Natural killer cell (primary cell): ENCODE measurements around the gene OR10H5. TPM values are rescaled to one million over a fixed set of nuclear protein-coding genes. Genes with fewer than 3 reads are reported as not detected.

Experiments
- ATAC-seq, 3 donors: fragments of 150-1000 bp in 2 of 3; fragments of 200-7000 bp in 1 of 3; cut with Tn5 transposase; 1 replicate in 1 of 3; 2 replicates in 2 of 3; pipeline ENCODE4 v1.10.0; 2021; ENCODE audit warnings: mild to moderate bottlenecking in 2 of 3, moderate library complexity in 2 of 3
- DNase-seq, 2 donors: peaks; one replicate each; pipeline versions ENCODE4 v3.0.0 to v3.0.0-alpha.2; 2013 to 2021; ENCODE audit warnings: mixed read lengths in 1 of 2
- H3K27ac ChIP-seq: one replicate; pipeline ENCODE4 v1.5.1; 2013; ENCODE audit warnings: mild to moderate bottlenecking, low read length
- H3K27me3 ChIP-seq: one replicate; pipeline ENCODE4 v1.6.1; 2013; ENCODE audit warnings: low read length; ENCODE audit not compliant: control insufficient read depth, insufficient read depth
- H3K36me3 ChIP-seq: one replicate; pipeline ENCODE4 v1.6.1; 2013; ENCODE audit warnings: low read length; ENCODE audit not compliant: control insufficient read depth, insufficient read depth
- H3K4me1 ChIP-seq: one replicate; pipeline ENCODE4 v1.6.1; 2013; ENCODE audit warnings: low read length; ENCODE audit not compliant: control insufficient read depth, insufficient read depth
- H3K4me3 ChIP-seq: one replicate; pipeline ENCODE4 v1.5.1; 2013; ENCODE audit warnings: low read length
- H3K9me3 ChIP-seq: one replicate; pipeline ENCODE4 v1.6.1; 2013; ENCODE audit warnings: low read length; ENCODE audit not compliant: control insufficient read depth, insufficient read depth
- H3K27ac Mint-ChIP-seq, 2 donors: one replicate each; pipeline ENCODE4 v1.8.0; 2022; ENCODE audit warnings: mild to moderate bottlenecking in 2 of 2, mixed read lengths in 2 of 2, moderate library complexity in 1 of 2
- H3K27me3 Mint-ChIP-seq, 2 donors: one replicate each; pipeline ENCODE4 v1.8.0; 2022; ENCODE audit warnings: low read depth in 2 of 2, mixed read lengths in 2 of 2
- H3K36me3 Mint-ChIP-seq: one replicate; pipeline ENCODE4 v1.8.0; 2022; ENCODE audit warnings: mixed read lengths
- H3K4me1 Mint-ChIP-seq, 2 donors: one replicate each; pipeline ENCODE4 v1.8.0; 2022; ENCODE audit warnings: mixed read lengths in 2 of 2
- H3K4me3 Mint-ChIP-seq: one replicate; pipeline ENCODE4 v1.8.0; 2022; ENCODE audit warnings: mild to moderate bottlenecking, moderate library complexity, mixed read lengths
- H3K9me3 Mint-ChIP-seq, 2 donors: one replicate each; pipeline ENCODE4 v1.8.0; 2022; ENCODE audit warnings: mixed read lengths in 2 of 2
- CTCF ChIP-seq: fragments of 200-600 bp; IDR thresholded peaks from one replicate; pipeline ENCODE4 v1.8.0; 2022; ENCODE audit warnings: antibody characterized with exemption
- WGBS: methylation state at CpG from one replicate; pipeline ENCODE4 v1.1.7; 2013; ENCODE audit warnings: missing lambda C conversion rate; ENCODE audit not compliant: insufficient coverage; 5-methylcytosine and 5-hydroxymethylcytosine counted together
- intact Hi-C: fragments of 100-400 bp; cut with micrococcal nuclease; formaldehyde crosslinking; loops from one replicate; pipeline ENCODE4 v1.14.2; 2022
- total RNA-seq, 4 donors: library from RNA; stranded (reverse); fragments of 120-200 nt in 1 of 4; gene quantifications; one replicate each; pipeline versions ENCODE4 v1.2.3 to v1.2.4, GENCODE V29; 2013 to 2022

Gene OR10H5
- total RNA-seq: not detected
- total RNA-seq (2013): not detected

GRCh38 chr19:15787611-15788155 lies at the start of gene OR10H5:
OR10H5 (plus strand) TSS chr19:15787661; CDS start chr19:15794049, 6,388 bp downstream.
- Histone ChIP-seq H3K9me3 (no peaks in the 10 kb centered on the region), H3K4me1 (no peaks in the 10 kb centered on the region), H3K36me3 (no peaks in the 10 kb centered on the region), H3K27me3 (no peaks in the 10 kb centered on the region), H3K4me3 (no peak within 1 kb of the TSS), H3K27ac (no peak within 1 kb of the TSS)
- no peaks in the 10 kb centered on the region for H3K36me3 Mint-ChIP-seq
- H3K9me3 Mint-ChIP-seq: no peaks in the 10 kb centered on the region
- peaks cover 7 to 12% of the 10 kb centered on the region in 2 donors for H3K27me3 Mint-ChIP-seq
- intact Hi-C loops: no loop called here
- H3K4me3 Mint-ChIP-seq: no peak within 1 kb of the TSS
- H3K4me1 Mint-ChIP-seq: peaks cover 6% of the 10 kb centered on the region in 2 donors
- no peak within 1 kb of the TSS for H3K27ac Mint-ChIP-seq
- 73% methylated on average over 5 of the region's 6 CpGs for WGBS
- no peak for TF ChIP-seq CTCF
- ATAC-seq (no peak), DNase-seq (no peak)

GRCh38 chr19:15737722-15738121 lies 49.7 kb upstream of the OR10H5 start, which contains the start of gene OR10H3:
OR10H3 (plus strand) TSS chr19:15737985; CDS start chr19:15741393, 3,408 bp downstream.
- Histone ChIP-seq H3K4me1 (no peaks in the 10 kb centered on the region), H3K27ac (no peak within 1 kb of the TSS), H3K9me3 (peaks cover 9% of the 10 kb centered on the region), H3K27me3 (peaks cover 6% of the 10 kb centered on the region), H3K36me3 (no peaks in the 10 kb centered on the region), H3K4me3 (no peak within 1 kb of the TSS)
- H3K9me3 Mint-ChIP-seq: peaks cover 4 to 8% of the 10 kb centered on the region in 2 donors
- intact Hi-C loops: no loop called here
- ATAC-seq (no peak), DNase-seq (no peak)
- no peak within 1 kb of the TSS for H3K4me3 Mint-ChIP-seq
- no peaks in the 10 kb centered on the region for H3K4me1 Mint-ChIP-seq
- H3K36me3 Mint-ChIP-seq: peaks cover 8% of the 10 kb centered on the region
- H3K27ac Mint-ChIP-seq: no peak within 1 kb of the TSS
- peaks cover 34 to 36% of the 10 kb centered on the region in 2 donors for H3K27me3 Mint-ChIP-seq
- TF ChIP-seq CTCF: no peak
- 63% methylated on average over 3 of the region's 4 CpGs for WGBS

GRCh38 chr19:15740785-15741184 lies 46.7 kb upstream of the OR10H5 start:
- no peak for ATAC-seq
- WGBS: 80% methylated on average over 1 of the region's 1 CpG
- intact Hi-C loops: no loop called here

More at GRCh38 chr19:15740785-15741184, 46.7 kb upstream of the OR10H5 start:
- Mint-ChIP-seq H3K27me3 (peaks cover 33 to 47% of the 10 kb centered on the region in 2 donors), H3K9me3 (peaks cover 4 to 8% of the 10 kb centered on the region in 2 donors), H3K36me3 (peaks cover 8% of the 10 kb centered on the region), H3K4me3 (no peak overlapping the region), H3K27ac (no peak overlapping the region), H3K4me1 (no peaks in the 10 kb centered on the region)
- TF ChIP-seq CTCF: no peak
- Histone ChIP-seq H3K4me1 (no peaks in the 10 kb centered on the region), H3K27ac (no peak overlapping the region), H3K36me3 (no peaks in the 10 kb centered on the region), H3K4me3 (no peak overlapping the region), H3K27me3 (peaks cover 11% of the 10 kb centered on the region), H3K9me3 (peaks cover 9% of the 10 kb centered on the region)
- DNase-seq: no peak
